Measurements from ENCODE around the gene KCNMA1.

GRCh38 chr10:77564731-77565589, 72.6 kb downstream of the KCNMA1 start:
- TF ChIP-seq, protein P1, sequence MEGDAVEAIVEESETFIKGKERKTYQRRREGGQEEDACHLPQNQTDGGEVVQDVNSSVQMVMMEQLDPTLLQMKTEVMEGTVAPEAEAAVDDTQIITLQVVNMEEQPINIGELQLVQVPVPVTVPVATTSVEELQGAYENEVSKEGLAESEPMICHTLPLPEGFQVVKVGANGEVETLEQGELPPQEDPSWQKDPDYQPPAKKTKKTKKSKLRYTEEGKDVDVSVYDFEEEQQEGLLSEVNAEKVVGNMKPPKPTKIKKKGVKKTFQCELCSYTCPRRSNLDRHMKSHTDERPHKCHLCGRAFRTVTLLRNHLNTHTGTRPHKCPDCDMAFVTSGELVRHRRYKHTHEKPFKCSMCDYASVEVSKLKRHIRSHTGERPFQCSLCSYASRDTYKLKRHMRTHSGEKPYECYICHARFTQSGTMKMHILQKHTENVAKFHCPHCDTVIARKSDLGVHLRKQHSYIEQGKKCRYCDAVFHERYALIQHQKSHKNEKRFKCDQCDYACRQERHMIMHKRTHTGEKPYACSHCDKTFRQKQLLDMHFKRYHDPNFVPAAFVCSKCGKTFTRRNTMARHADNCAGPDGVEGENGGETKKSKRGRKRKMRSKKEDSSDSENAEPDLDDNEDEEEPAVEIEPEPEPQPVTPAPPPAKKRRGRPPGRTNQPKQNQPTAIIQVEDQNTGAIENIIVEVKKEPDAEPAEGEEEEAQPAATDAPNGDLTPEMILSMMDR (IDR thresholded peaks at IDR 0.05): no peak
- TF ChIP-seq POLR2AphosphoS5 (IDR thresholded peaks at IDR 0.05) (peak in 1 of 2 donors; percentile 32), EP300 (IDR thresholded peaks at IDR 0.05) (no peak), POLR2A (IDR thresholded peaks at IDR 0.05; ENCODE audit: low read depth) (no peak)
